Activated naive CD4-positive, alpha-beta T cell treated with anti-CD3 and anti-CD28 coated beads for 36 hours (primary cell): ENCODE results near the gene CABLES2. TPM values are rescaled to one million over a fixed set of nuclear protein-coding genes. Genes with fewer than 3 reads are reported as not detected.

Source experiments
- CTCF ChIA-PET: fragments of 350-600 bp; sonication (Branson Sonifier 250); formaldehyde crosslinking; loops from one replicate; lab custom pipeline; 2021; ENCODE audit warnings: antibody characterized with exemption; lab: Charles Lee
- DNase-seq: peaks from one replicate; pipeline ENCODE4 v3.0.0-alpha.2; 2020
- H3K27ac Mint-ChIP-seq: one replicate; pipeline ENCODE4 v1.8.0; 2021; ENCODE audit warnings: mild to moderate bottlenecking, mixed read lengths
- H3K27me3 Mint-ChIP-seq: one replicate; pipeline ENCODE4 v1.8.0; 2021; ENCODE audit warnings: low read depth, mixed read lengths
- H3K36me3 Mint-ChIP-seq: one replicate; pipeline ENCODE4 v1.8.0; 2021; ENCODE audit warnings: low read depth, mixed read lengths
- H3K4me1 Mint-ChIP-seq: one replicate; pipeline ENCODE4 v1.8.0; 2021; ENCODE audit warnings: low read depth, mixed read lengths
- H3K4me3 Mint-ChIP-seq: one replicate; pipeline ENCODE4 v1.8.0; 2021; ENCODE audit warnings: mild to moderate bottlenecking, moderate library complexity, mixed read lengths
- H3K9me3 Mint-ChIP-seq: one replicate; pipeline ENCODE4 v1.8.0; 2021; ENCODE audit warnings: mixed read lengths
- intact Hi-C: fragments of 100-400 bp; cut with micrococcal nuclease; formaldehyde crosslinking; loops from one replicate; pipeline ENCODE4 v1.15.1; 2023
- total RNA-seq, 2 experiments: library from RNA; stranded (reverse); gene quantifications; one replicate each; pipeline ENCODE4 v1.2.3, GENCODE V29; 2021

The CABLES2 gene
- total RNA-seq, 2 experiments from 2014 or later: 3.6 to 5.1 TPM

DNA sequence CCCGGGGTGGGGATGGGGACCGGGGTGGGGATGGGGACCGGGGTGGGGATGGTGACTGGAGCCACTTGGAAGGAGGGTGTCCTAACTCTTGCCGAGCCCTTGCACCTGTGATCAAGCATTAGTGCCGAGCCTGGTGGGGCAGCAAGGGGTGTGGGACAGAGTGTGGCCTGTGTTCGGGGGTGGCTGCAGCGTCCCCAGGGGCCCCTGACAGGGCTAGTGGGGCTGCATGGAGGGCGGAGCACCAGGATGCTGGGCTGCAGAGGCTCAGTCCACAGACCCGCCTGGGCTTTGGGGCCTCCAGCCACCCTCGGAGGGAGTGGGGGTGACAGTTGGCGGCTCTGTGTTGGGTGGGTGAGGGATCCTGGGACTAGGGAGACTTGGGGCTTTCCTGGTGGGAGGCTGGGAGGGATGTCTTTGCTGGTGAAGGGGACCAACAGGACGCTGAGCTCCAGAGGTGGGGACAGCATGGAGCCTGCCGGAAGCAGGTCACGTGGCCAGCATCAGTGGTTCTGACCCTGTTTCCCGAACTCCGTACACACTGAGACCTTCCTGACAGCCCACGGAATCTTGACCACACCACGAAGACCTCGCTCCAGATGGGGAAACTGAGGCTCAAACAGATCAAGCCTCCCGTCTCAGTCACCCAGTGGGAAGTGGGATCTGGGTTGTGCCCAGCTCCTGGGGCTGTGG is 15.7 kb upstream of the CABLES2 start:
- Mint-ChIP-seq H3K36me3 (no peaks in the 10 kb centered on the region), H3K9me3 (no peaks in the 10 kb centered on the region), H3K4me3 (no peak overlapping the region), H3K27ac (no peak overlapping the region), H3K4me1 (no peaks in the 10 kb centered on the region), H3K27me3 (no peaks in the 10 kb centered on the region)
- CTCF ChIA-PET: no interaction called here
- intact Hi-C loops: no loop called here
- DNase-seq: no peak

DNA sequence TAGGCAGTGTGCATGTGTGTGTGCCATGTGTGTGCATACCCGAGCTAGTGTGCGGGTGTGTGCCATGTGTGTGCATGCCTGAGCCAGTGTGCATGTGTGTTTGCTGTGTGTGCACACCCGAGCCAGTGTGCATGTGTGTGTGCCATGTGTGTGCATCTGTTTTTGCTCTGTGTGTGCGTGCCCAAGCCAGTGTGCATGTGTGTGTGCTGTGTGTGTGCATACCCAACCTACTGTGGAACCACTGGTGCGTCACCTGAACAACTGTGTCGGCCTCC is 14.6 kb upstream of the CABLES2 start:
- Mint-ChIP-seq H3K27ac (no peak overlapping the region), H3K4me3 (no peak overlapping the region), H3K36me3 (no peaks in the 10 kb centered on the region), H3K4me1 (no peaks in the 10 kb centered on the region), H3K9me3 (no peaks in the 10 kb centered on the region), H3K27me3 (no peaks in the 10 kb centered on the region)
- DNase-seq: no peak
- intact Hi-C loops: no loop called here
- CTCF ChIA-PET: no interaction called here

DNA sequence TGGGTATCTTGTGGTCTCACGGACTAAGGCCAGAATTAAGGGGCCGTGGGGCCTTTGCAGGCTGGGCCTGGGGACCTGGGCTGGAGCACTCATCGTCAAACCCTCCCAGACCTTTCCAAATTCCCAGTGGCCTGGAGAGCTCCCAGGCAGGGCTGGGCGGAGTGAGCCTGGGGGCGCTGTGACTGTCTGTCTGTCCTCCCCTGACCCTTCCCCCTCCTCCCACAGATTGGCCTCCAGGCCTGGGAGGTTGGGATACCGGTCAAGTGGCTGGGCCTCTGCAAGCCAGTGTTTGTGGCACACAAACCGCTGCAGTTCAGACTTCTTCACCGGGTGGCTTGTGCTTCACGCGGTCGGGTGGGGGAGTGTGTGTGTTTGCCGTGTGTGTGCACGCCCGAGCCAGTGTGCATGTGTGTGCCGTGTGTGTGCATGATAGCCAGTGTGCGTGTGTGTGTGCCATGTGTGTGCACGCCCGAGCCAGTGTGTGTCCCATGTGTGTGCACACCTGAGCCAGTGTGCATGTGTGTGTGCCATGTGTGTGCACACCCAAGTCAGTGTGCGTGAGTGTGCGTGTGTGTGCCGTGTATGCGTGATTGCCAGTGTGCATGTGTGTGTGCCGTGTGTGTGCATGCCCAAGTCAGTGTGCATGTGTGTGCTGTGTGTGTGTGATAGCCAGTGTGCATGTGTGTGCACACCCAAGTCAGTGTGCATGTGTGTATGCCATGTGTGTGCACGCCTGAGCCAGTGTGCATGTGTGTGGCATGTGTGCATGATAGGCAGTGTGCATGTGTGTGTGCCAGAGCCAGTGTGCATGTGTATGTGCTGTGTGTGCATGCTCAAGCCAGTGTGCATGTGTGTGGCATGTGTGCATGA is 14.0 kb upstream of the CABLES2 start:
- no peaks in the 10 kb centered on the region for H3K4me1 Mint-ChIP-seq
- CTCF ChIA-PET: no interaction called here
- H3K36me3 Mint-ChIP-seq: no peaks in the 10 kb centered on the region
- no peak for DNase-seq
- no peak overlapping the region for H3K27ac Mint-ChIP-seq
- intact Hi-C loops: no loop called here
- no peaks in the 10 kb centered on the region for H3K9me3 Mint-ChIP-seq
- H3K4me3 Mint-ChIP-seq: no peak overlapping the region
- H3K27me3 Mint-ChIP-seq: no peaks in the 10 kb centered on the region

DNA sequence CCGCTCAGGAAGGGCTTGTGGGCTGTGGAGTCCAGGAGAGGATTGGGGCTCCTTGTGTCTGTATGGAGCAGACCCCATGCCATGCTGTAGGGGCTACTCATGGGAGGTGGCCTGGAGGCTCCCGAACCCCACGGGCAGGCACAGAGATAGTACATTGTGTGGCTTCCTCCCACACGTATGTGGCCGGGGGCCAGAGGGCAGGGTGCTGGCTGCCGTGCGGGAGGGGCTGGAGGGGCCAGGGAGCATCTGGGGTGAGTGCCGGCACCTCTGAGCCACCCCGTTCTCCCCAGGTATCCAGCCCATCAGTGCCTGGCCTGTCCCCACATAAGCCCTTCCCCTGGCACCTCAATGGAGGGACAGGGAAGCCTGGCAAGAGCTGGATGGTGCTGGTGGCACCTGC is 12.7 kb upstream of the CABLES2 start:
- Mint-ChIP-seq H3K4me1 (no peaks in the 10 kb centered on the region), H3K9me3 (no peaks in the 10 kb centered on the region), H3K27me3 (no peaks in the 10 kb centered on the region), H3K27ac (no peak overlapping the region), H3K4me3 (no peak overlapping the region), H3K36me3 (no peaks in the 10 kb centered on the region)
- no peak for DNase-seq
- intact Hi-C loops: no loop called here
- CTCF ChIA-PET: no interaction called here

DNA sequence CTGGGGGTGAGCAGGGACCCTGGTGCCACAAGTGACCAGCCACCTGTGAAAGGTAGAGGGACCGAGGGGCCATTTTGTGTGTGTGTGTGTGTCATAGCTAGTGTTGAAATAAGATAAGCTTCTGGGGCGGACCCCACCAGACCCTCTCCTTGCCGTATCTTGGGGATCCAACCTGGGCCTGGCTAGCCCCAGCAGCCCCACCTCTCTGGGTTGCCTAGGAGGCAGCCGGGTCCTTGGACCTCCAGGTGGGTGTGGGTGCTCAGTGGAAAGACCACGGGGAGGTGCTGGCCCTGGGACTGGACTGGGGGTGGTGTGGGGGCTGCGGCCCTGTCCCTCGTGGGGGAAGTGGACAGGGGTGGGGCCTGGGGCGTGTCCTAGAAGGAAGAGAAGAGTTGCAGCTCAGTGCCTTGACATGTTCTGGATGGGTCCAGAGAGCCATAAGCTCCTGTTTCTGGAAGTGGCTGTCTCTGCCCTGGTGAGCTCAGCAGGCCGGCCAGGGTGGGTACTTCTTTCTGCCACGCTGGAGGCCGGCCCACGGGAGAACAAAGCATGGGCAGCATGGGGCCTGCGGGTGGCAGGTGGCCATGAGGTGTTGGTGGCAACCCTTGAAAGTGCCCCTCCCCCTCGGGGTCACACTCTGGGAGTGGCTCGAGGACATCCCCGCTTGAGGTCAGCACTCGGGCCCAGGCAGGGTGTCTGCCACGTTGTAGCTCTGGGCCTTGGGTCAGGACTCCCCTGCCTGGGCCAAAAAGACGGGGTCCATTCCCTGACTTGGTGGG is 11.8 kb upstream of the CABLES2 start:
- H3K36me3 Mint-ChIP-seq: no peaks in the 10 kb centered on the region
- H3K9me3 Mint-ChIP-seq: no peaks in the 10 kb centered on the region
- CTCF ChIA-PET: no interaction called here
- no peaks in the 10 kb centered on the region for H3K4me1 Mint-ChIP-seq
- H3K27me3 Mint-ChIP-seq: no peaks in the 10 kb centered on the region
- intact Hi-C loops: no loop called here
- no peak for DNase-seq
- H3K4me3 Mint-ChIP-seq: no peak overlapping the region
- H3K27ac Mint-ChIP-seq: no peak overlapping the region

GRCh38 chr20:62417981-62418708 is 11.1 kb upstream of the CABLES2 start:
- CTCF ChIA-PET: no interaction called here
- no peaks in the 10 kb centered on the region for H3K36me3 Mint-ChIP-seq
- no peaks in the 10 kb centered on the region for H3K9me3 Mint-ChIP-seq
- no peaks in the 10 kb centered on the region for H3K27me3 Mint-ChIP-seq
- no peaks in the 10 kb centered on the region for H3K4me1 Mint-ChIP-seq
- H3K27ac Mint-ChIP-seq: no peak overlapping the region
- H3K4me3 Mint-ChIP-seq: no peak overlapping the region
- DNase-seq: no peak
- intact Hi-C loops: no loop called here

- Mint-ChIP-seq H3K4me3 (no peak overlapping the region), H3K4me1 (no peaks in the 10 kb centered on the region), H3K9me3 (no peaks in the 10 kb centered on the region), H3K27ac (no peak overlapping the region), H3K27me3 (no peaks in the 10 kb centered on the region), H3K36me3 (no peaks in the 10 kb centered on the region)
- CTCF ChIA-PET: no interaction called here
- intact Hi-C loops: no loop called here
- DNase-seq: no peak
Measured at GRCh38 chr20:62416651-62417637, 9.9 kb upstream of the CABLES2 start.

DNA sequence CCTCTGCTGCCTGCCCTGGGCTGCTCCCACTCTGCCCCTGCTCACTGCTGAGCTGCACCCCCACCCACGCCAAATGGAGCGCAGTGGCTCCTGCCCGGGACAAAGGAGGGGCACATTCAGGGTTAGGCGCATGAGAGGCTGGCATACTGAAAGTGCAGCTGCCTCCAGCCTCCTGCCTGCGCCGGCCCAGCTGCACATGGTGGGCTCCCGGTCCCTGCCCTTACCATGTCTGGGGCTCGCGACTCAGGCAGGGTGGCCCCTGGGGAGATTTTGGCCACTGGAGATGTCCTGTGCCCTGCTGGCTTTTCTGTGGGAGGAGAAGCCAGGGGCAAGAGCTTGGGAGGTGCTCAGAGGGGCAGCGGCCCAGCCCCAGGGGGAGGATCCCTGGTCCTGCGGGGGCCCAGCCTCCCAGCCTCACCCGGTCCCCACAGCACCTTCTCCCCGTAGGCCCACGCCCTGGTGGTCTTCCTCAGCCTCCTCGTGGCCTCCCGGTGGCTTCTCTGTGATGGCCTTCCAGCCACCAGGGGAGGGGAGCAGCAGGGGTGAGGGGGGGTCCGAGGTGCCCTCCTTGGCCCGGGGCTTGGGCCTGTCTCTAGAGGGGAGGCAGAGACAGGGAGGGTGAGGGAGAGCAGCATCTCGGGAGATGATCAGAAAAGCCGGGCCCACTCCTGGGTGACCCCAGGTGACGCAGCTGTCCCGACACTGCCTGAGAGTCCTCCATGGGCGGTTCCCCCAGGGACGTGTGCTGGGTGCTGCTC is 8.4 kb upstream of the CABLES2 start:
- Mint-ChIP-seq H3K27me3 (no peaks in the 10 kb centered on the region), H3K36me3 (no peaks in the 10 kb centered on the region), H3K27ac (no peak overlapping the region), H3K9me3 (no peaks in the 10 kb centered on the region), H3K4me1 (no peaks in the 10 kb centered on the region), H3K4me3 (no peak overlapping the region)
- DNase-seq: no peak
- intact Hi-C loops: no loop called here
- CTCF ChIA-PET: no interaction called here

DNA sequence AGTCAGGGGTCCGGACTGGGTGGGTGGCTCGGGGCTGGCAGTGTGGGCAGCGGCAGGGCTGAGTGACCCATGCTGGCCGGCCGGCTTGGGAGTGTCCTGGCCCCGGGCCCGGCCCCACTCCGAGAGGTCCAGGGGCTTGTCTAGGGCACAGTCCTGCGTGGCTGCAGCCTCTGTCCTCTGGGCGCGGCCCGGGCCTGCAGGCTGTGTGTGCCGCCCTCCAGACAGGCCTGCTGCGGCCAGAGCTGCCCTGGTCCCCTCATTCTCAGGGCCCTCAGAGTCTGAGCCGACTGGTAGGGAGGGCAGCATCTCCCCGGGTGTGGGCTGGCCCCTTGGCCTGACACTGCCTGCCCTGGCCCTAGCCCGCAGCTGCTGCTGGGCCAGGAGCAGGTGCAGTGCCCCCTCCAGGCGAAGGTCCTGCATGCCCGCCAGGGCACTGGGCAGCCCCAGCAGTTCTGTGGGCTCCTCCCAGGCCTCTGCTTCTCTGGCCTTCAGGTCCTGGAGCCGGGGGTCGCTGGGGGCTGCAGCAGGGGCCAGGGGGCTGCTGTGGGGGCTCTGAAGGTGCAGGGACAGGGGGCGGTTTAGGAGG is 6.9 kb upstream of the CABLES2 start:
- no peaks in the 10 kb centered on the region for H3K9me3 Mint-ChIP-seq
- CTCF ChIA-PET: no interaction called here

GRCh38 chr20:62413025-62413570 is 6.0 kb upstream of the CABLES2 start:
- intact Hi-C loops: no loop called here
- H3K9me3 Mint-ChIP-seq: no peaks in the 10 kb centered on the region
- peaks cover 9% of the 10 kb centered on the region for H3K4me1 Mint-ChIP-seq
- no peak for DNase-seq
- CTCF ChIA-PET: no interaction called here
- H3K27ac Mint-ChIP-seq: no peak overlapping the region
- H3K27me3 Mint-ChIP-seq: no peaks in the 10 kb centered on the region
- H3K36me3 Mint-ChIP-seq: no peaks in the 10 kb centered on the region
- H3K4me3 Mint-ChIP-seq: no peak overlapping the region

More for the DNA sequence above, 6.9 kb upstream of the CABLES2 start:
- intact Hi-C loops: no loop called here
- DNase-seq: no peak
- Mint-ChIP-seq H3K4me1 (peaks cover 9% of the 10 kb centered on the region), H3K36me3 (no peaks in the 10 kb centered on the region), H3K27me3 (no peaks in the 10 kb centered on the region), H3K4me3 (no peak overlapping the region), H3K27ac (no peak overlapping the region)
